ENCODE results near the gene C17orf67. TPM values are rescaled to one million over a fixed set of nuclear protein-coding genes. Genes with fewer than 3 reads are reported as not detected.

The C17orf67 gene
- total RNA-seq, 3 donors from 2014 or later: 1.1 to 3.4 (median 1.1) TPM

GRCh38 chr17:56807723-56808122 is 26.0 kb downstream of the C17orf67 start:
- TF ChIP-seq CTCF (IDR thresholded peaks at IDR 0.05): no peak
- H3K4me3 ChIP-seq: no peak overlapping the region
- intact Hi-C loops (cut with DNase I, micrococcal nuclease): no loop called here

GRCh38 chr17:56806949-56807348 is 26.8 kb downstream of the C17orf67 start:
- H3K36me3 ChIP-seq (ENCODE audit: low read depth): no peaks in the 10 kb centered on the region
- no peaks in the 10 kb centered on the region for H3K9me3 ChIP-seq
- H3K4me1 ChIP-seq (ENCODE audit: low read depth): peaks cover 3% of the 10 kb centered on the region
- H3K4me3 ChIP-seq: no peak overlapping the region
- no peak for TF ChIP-seq CTCF (IDR thresholded peaks at IDR 0.05)
- ATAC-seq (peak; percentile 29), DNase-seq (no peak)
- intact Hi-C loops (cut with DNase I, micrococcal nuclease): no loop called here

More at GRCh38 chr17:56807723-56808122, 26.0 kb downstream of the C17orf67 start:
- no peaks in the 10 kb centered on the region for H3K36me3 ChIP-seq (ENCODE audit: low read depth)
- ATAC-seq: no peak
- H3K4me1 ChIP-seq (ENCODE audit: low read depth): peaks cover 3% of the 10 kb centered on the region
- DNase-seq: no peak
- H3K9me3 ChIP-seq: no peaks in the 10 kb centered on the region

- intact Hi-C loops (cut with DNase I, micrococcal nuclease): no loop called here
- Histone ChIP-seq H3K4me1 (ENCODE audit: low read depth) (peaks cover 3% of the 10 kb centered on the region), H3K9me3 (no peaks in the 10 kb centered on the region), H3K36me3 (ENCODE audit: low read depth) (no peaks in the 10 kb centered on the region), H3K4me3 (no peak overlapping the region)
- DNase-seq: no peak
- TF ChIP-seq CTCF (IDR thresholded peaks at IDR 0.05): no peak
- no peak for ATAC-seq
Observed at GRCh38 chr17:56804454-56804853, 29.3 kb downstream of the C17orf67 start.

- DNase-seq: no peak
- H3K4me1 ChIP-seq (ENCODE audit: low read depth): no peaks in the 10 kb centered on the region
- intact Hi-C loops (cut with DNase I, micrococcal nuclease): no loop called here
- no peaks in the 10 kb centered on the region for H3K36me3 ChIP-seq (ENCODE audit: low read depth)
- ATAC-seq: no peak
- H3K9me3 ChIP-seq: no peaks in the 10 kb centered on the region
- no peak for TF ChIP-seq CTCF (IDR thresholded peaks at IDR 0.05)
- H3K4me3 ChIP-seq: no peak overlapping the region
Observed at GRCh38 chr17:56803071-56803470, 30.6 kb downstream of the C17orf67 start.

GRCh38 chr17:56801459-56802178 is 32.1 kb downstream of the C17orf67 start:
- no peaks in the 10 kb centered on the region for H3K36me3 ChIP-seq (ENCODE audit: low read depth)
- no peaks in the 10 kb centered on the region for H3K4me1 ChIP-seq (ENCODE audit: low read depth)
- intact Hi-C loops (cut with DNase I, micrococcal nuclease): no loop called here
- no peaks in the 10 kb centered on the region for H3K9me3 ChIP-seq
- no peak overlapping the region for H3K4me3 ChIP-seq
- no peak for ATAC-seq
- no peak for DNase-seq
- TF ChIP-seq CTCF (IDR thresholded peaks at IDR 0.05): no peak
